Gastroesophageal sphincter (tissue), 3 donors: ENCODE results near the gene DPEP1.

Source experiments
- CTCF ChIP-seq, 4 experiments: fragments of 200-600 bp in 2 of 4; fragments of 450-650 bp in 2 of 4; sonication (generic) in 1 of 4; IDR thresholded peaks; one replicate each; pipeline ENCODE4 v1.5.1; 2017 to 2019; ENCODE audit warnings: antibody characterized with exemption in 4 of 4, mild to moderate bottlenecking in 2 of 4, moderate library complexity in 2 of 4
- POLR2A ChIP-seq, 2 donors: fragments of 450-650 bp; IDR thresholded peaks; one replicate each; pipeline ENCODE4 v1.6.1; 2017; ENCODE audit warnings: antibody characterized with exemption in 2 of 2, mild to moderate bottlenecking in 2 of 2, moderate library complexity in 1 of 2

GRCh38 chr16:89613231-89613953 is at the start of gene DPEP1:
- TF ChIP-seq POLR2A (IDR thresholded peaks at IDR 0.05) (no peak), CTCF (IDR thresholded peaks at IDR 0.05) (no peak)
